OCI-LY3 (cell line): ENCODE measurements around the gene RPGRIP1L.

ENCODE experiments used
- H2AFZ ChIP-seq: fragments of 200-600, 300-600 bp; shearing (Covaris generic); 2 replicates; pipeline ENCODE4 v1.6.0; 2014; ENCODE audit warnings: antibody characterized with exemption, low read depth, low read length
- H3K27ac ChIP-seq: fragments of 200-600, 300-600 bp; sonication (generic); 2 replicates; pipeline ENCODE4 v1.5.1; 2014; ENCODE audit warnings: mild to moderate bottlenecking, low read length, moderate library complexity, mixed read lengths
- H3K27me3 ChIP-seq: fragments of 200-600, 300-600 bp; sonication (generic); 2 replicates; pipeline ENCODE4 v1.6.1; 2014; ENCODE audit warnings: low read depth, low read length, mixed read lengths
- H3K36me3 ChIP-seq: fragments of 200-600, 300-600 bp; sonication (generic); replicated peaks from 2 replicates; pipeline ENCODE3; 2014; ENCODE audit warnings: low read depth, low read length, mixed read lengths
- H3K4me1 ChIP-seq: fragments of 300-600, 200-600 bp; sonication (generic); 2 replicates; pipeline ENCODE4 v1.6.1; 2014; ENCODE audit warnings: low read length, mixed read lengths
- H3K4me2 ChIP-seq: fragments of 200-600, 300-600 bp; sonication (generic); 2 replicates; pipeline ENCODE4 v1.6.1; 2014; ENCODE audit warnings: low read length, mixed read lengths
- H3K4me3 ChIP-seq: fragments of 300-600, 200-600 bp; sonication (generic); 2 replicates; pipeline ENCODE4 v1.5.1; 2014; ENCODE audit warnings: antibody characterized with exemption, mild to moderate bottlenecking, low read length, moderate library complexity
- H3K79me2 ChIP-seq: fragments of 300-600, 200-600 bp; shearing (Covaris generic); 2 replicates; pipeline ENCODE4 v1.6.1; 2014; ENCODE audit warnings: mild to moderate bottlenecking, low read length, mixed read lengths
- H3K9ac ChIP-seq: fragments of 300-600, 200-600 bp; shearing (Covaris generic); 2 replicates; pipeline ENCODE4 v1.6.0; 2014; ENCODE audit warnings: mild to moderate bottlenecking, low read length, moderate library complexity
- H3K9me3 ChIP-seq: fragments of 200-600, 300-600 bp; shearing (Covaris generic); 2 replicates; pipeline ENCODE4 v1.6.1; 2014; ENCODE audit warnings: low read length, mixed read lengths; ENCODE audit not compliant: insufficient read depth
- H4K20me1 ChIP-seq: fragments of 200-600, 300-600 bp; sonication (generic); 2 replicates; pipeline ENCODE4 v1.6.1; 2016; ENCODE audit warnings: low read length, mixed read lengths; ENCODE audit not compliant: insufficient read depth
- CTCF ChIP-seq: fragments of 200-600, 300-600 bp; sonication (generic); IDR thresholded peaks from 2 replicates; pipeline ENCODE4 v1.5.1; 2014; ENCODE audit warnings: antibody characterized with exemption, low read length, low read depth
- EZH2phosphoT487 ChIP-seq: fragments of 200-600 bp; shearing (Covaris generic); IDR thresholded peaks from 2 replicates; pipeline ENCODE4 v1.6.1; 2018; ENCODE audit warnings: antibody characterized with exemption, mixed run types, low read depth

RPGRIP1L gene

GRCh38 chr16:53576210-53576609 lies 127.4 kb downstream of the RPGRIP1L start:
- Histone ChIP-seq H3K4me3 (no peak overlapping the region), H3K79me2 (no peaks in the 10 kb centered on the region), H3K4me2 (no peak overlapping the region), H3K9me3 (no peaks in the 10 kb centered on the region; the same call in 1 of the 2 replicates), H2AFZ (no peak overlapping the region), H3K36me3 (no peaks in the 10 kb centered on the region), H3K27ac (no peak overlapping the region), H3K27me3 (no peaks in the 10 kb centered on the region), H3K4me1 (no peaks in the 10 kb centered on the region), H3K9ac (no peak overlapping the region), H4K20me1 (no peaks in the 10 kb centered on the region)
- TF ChIP-seq EZH2phosphoT487 = no peak

GRCh38 chr16:53571763-53572162 lies 131.9 kb downstream of the RPGRIP1L start:
- H3K9me3 ChIP-seq = no peaks in the 10 kb centered on the region; the same call in 1 of the 2 replicates
- no peak for TF ChIP-seq CTCF
- TF ChIP-seq EZH2phosphoT487 = no peak

GRCh38 chr16:53566552-53567245 lies 137.0 kb downstream of the RPGRIP1L start:
- Histone ChIP-seq H3K4me2 (no peak overlapping the region), H3K79me2 (no peaks in the 10 kb centered on the region), H3K27me3 (0 out of 2 replicates have a peak, but pooled peaks cover 7% of the 10 kb centered on the region), H2AFZ (no peak overlapping the region), H3K4me1 (no peaks in the 10 kb centered on the region), H3K9ac (no peak overlapping the region), H3K36me3 (no peaks in the 10 kb centered on the region), H3K4me3 (no peak overlapping the region), H4K20me1 (no peaks in the 10 kb centered on the region), H3K27ac (no peak overlapping the region), H3K9me3 (no peaks in the 10 kb centered on the region; the same call in 1 of the 2 replicates)
- no peak for TF ChIP-seq EZH2phosphoT487
- TF ChIP-seq CTCF = no peak

More at GRCh38 chr16:53571763-53572162, 131.9 kb downstream of the RPGRIP1L start:
- Histone ChIP-seq H3K27me3 (0 out of 2 replicates have a peak, but pooled peaks cover 7% of the 10 kb centered on the region), H3K4me3 (no peak overlapping the region), H4K20me1 (no peaks in the 10 kb centered on the region), H3K79me2 (no peaks in the 10 kb centered on the region), H3K9ac (no peak overlapping the region), H3K4me1 (no peaks in the 10 kb centered on the region), H3K36me3 (no peaks in the 10 kb centered on the region), H3K4me2 (no peak overlapping the region), H3K27ac (no peak overlapping the region), H2AFZ (no peak overlapping the region)

- no peak for TF ChIP-seq EZH2phosphoT487
- no peak for TF ChIP-seq CTCF
- no peaks in the 10 kb centered on the region for H3K36me3 ChIP-seq
- no peaks in the 10 kb centered on the region for H3K79me2 ChIP-seq
- H3K4me2 ChIP-seq = no peak overlapping the region
- no peak overlapping the region for H3K27ac ChIP-seq
- no peaks in the 10 kb centered on the region for H3K4me1 ChIP-seq
- no peak overlapping the region for H3K4me3 ChIP-seq
- no peak overlapping the region for H2AFZ ChIP-seq
- H3K27me3 ChIP-seq = 0 out of 2 replicates have a peak, but pooled peaks cover 7% of the 10 kb centered on the region
- H4K20me1 ChIP-seq = no peaks in the 10 kb centered on the region
- no peak overlapping the region for H3K9ac ChIP-seq
- no peaks in the 10 kb centered on the region for H3K9me3 ChIP-seq
Measured at GRCh38 chr16:53565296-53565863, 138.3 kb downstream of the RPGRIP1L start.
